Prostate gland (tissue), 2 donors: ENCODE data around the gene DBN1. TPM values are rescaled to one million over a fixed set of nuclear protein-coding genes. Genes with fewer than 3 reads are reported as not detected.

Experiments used
- DNase-seq: peaks from one replicate; pipeline ENCODE4 v3.0.0-alpha.2; 2019; ENCODE audit warnings: low spot score
- H3K27ac ChIP-seq, 2 donors: fragments of 200-600 bp; sonication (generic); 2 replicates each; pipeline ENCODE4 v1.5.1; 2017 to 2019
- H3K27me3 ChIP-seq: fragments of 200-600 bp; sonication (generic); replicated peaks from 2 replicates; pipeline ENCODE4 v1.5.1; 2019; ENCODE audit not compliant: insufficient read depth
- H3K36me3 ChIP-seq, 2 donors: fragments of 200-600 bp; sonication (generic); 1 replicate in 1 of 2; 2 replicates in 1 of 2; pipeline versions ENCODE4 v1.5.1 to v1.8.1; 2017 to 2019
- H3K4me1 ChIP-seq: fragments of 200-600 bp; sonication (generic); replicated peaks from 2 replicates; pipeline ENCODE4 v1.5.1; 2019
- H3K4me3 ChIP-seq, 2 donors: fragments of 200-600 bp; sonication (generic); 2 replicates each; pipeline ENCODE4 v1.5.1; 2017 to 2019
- H3K9me3 ChIP-seq: fragments of 200-600 bp; sonication (generic); 2 replicates; pipeline ENCODE4 v1.5.1; 2017
- POLR2A ChIP-seq: fragments of 450-650 bp; IDR thresholded peaks from one replicate; pipeline ENCODE4 v1.6.1; 2016; ENCODE audit warnings: antibody characterized with exemption, mild to moderate bottlenecking
- POLR2AphosphoS5 ChIP-seq: sonication (generic); formaldehyde crosslinking; IDR thresholded peaks from one replicate; pipeline ENCODE4 v1.6.1; 2017; ENCODE audit warnings: antibody characterized with exemption
- WGBS: methylation state at CpG from one replicate; pipeline ENCODE4 v1.1.5; 2018; 5-methylcytosine and 5-hydroxymethylcytosine counted together
- intact Hi-C: fragments of 100-400 bp; cut with DNase I; formaldehyde crosslinking; loops from one replicate; pipeline ENCODE4 v1.14.2; 2022
- total RNA-seq, 2 donors: library from RNA; depleted of rRNA; stranded (reverse); fragments of >200 nt; gene quantifications; one replicate each; pipeline ENCODE4 v1.1.0, GENCODE V29; 2016
- TF ChIP-seq, protein P1 (sequence below), 4 experiments: fragments of 200-600 bp in 2 of 4; fragments of 450-650 bp in 2 of 4; sonication (generic) in 2 of 4; IDR thresholded peaks; 1 replicate in 3 of 4; 2 replicates in 1 of 4; pipeline ENCODE4 v1.5.1; 2016 to 2019; ENCODE audit warnings: antibody characterized with exemption in 4 of 4, mild to moderate bottlenecking in 2 of 4, moderate library complexity in 2 of 4

DBN1 gene
- total RNA-seq, 2 donors from 2014 or later, result 33.1 to 65.1 TPM

DNA sequence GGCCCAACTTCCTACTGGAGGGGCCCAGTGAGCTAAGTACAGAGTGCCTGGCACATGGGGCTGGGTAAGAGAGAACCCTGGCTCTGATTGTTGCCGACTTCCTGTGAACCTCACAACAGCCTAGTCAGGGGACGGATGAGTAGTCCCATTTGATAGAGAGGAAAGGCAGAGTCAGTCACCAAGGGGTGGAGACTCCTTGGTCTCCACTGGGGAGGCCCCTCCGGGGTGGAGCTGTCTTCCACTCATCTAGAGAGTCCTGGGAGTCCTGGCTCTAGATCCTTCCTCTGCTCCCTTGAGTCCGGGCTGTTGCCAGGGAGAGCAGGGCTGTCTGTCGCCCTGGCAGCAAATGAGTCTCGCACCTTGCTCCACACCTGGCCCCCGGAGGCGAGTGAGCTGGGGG lies 39.0 kb downstream of the DBN1 start:
- Histone ChIP-seq H3K4me1 (no peaks in the 10 kb centered on the region), H3K36me3 (peaks cover 13 to 31% of the 10 kb centered on the region in 2 donors), H3K9me3 (no peaks in the 10 kb centered on the region), H3K27me3 (no peaks in the 10 kb centered on the region), H3K4me3 (no peak overlapping the region), H3K27ac (no peak overlapping the region)
- DNase-seq, result no peak
- TF ChIP-seq POLR2A (no peak), POLR2AphosphoS5 (no peak)
- TF ChIP-seq, protein P1, sequence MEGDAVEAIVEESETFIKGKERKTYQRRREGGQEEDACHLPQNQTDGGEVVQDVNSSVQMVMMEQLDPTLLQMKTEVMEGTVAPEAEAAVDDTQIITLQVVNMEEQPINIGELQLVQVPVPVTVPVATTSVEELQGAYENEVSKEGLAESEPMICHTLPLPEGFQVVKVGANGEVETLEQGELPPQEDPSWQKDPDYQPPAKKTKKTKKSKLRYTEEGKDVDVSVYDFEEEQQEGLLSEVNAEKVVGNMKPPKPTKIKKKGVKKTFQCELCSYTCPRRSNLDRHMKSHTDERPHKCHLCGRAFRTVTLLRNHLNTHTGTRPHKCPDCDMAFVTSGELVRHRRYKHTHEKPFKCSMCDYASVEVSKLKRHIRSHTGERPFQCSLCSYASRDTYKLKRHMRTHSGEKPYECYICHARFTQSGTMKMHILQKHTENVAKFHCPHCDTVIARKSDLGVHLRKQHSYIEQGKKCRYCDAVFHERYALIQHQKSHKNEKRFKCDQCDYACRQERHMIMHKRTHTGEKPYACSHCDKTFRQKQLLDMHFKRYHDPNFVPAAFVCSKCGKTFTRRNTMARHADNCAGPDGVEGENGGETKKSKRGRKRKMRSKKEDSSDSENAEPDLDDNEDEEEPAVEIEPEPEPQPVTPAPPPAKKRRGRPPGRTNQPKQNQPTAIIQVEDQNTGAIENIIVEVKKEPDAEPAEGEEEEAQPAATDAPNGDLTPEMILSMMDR (IDR thresholded peaks at IDR 0.05), result no peak
- WGBS, result 83% methylated on average over 8 of the region's 8 CpGs
- intact Hi-C loops, result no loop called here

DNA sequence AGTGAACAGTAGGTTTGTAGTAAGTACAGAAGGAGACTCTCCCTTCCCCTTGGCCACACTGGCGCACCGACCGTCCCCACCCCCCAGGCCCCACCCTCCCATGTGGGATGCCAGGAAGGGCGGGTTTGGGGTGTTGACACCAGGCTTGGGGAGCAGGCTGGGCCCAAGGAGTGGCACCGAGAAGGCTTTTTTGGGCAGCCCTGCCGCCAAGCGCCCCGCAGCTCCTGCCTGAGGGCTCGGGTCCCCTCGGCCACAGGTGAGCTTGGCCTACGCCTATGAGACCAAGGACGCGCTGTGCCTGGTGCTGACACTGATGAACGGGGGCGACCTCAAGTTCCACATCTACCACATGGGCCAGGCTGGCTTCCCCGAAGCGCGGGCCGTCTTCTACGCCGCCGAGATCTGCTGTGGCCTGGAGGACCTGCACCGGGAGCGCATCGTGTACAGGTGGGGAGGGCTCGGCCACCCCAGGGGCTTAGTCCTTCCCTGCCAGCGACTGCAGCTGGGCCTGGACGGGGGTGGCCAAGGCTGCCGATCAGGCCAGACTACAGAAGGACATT lies 39.7 kb downstream of the DBN1 start:
- Histone ChIP-seq H3K36me3 (peaks cover 13 to 31% of the 10 kb centered on the region in 2 donors), H3K9me3 (no peaks in the 10 kb centered on the region), H3K4me1 (no peaks in the 10 kb centered on the region), H3K27me3 (no peaks in the 10 kb centered on the region), H3K4me3 (no peak overlapping the region), H3K27ac (no peak overlapping the region)
- no peak for DNase-seq
- intact Hi-C loops, result no loop called here
- TF ChIP-seq POLR2A (no peak), POLR2AphosphoS5 (no peak)
- TF ChIP-seq, protein P1 (IDR thresholded peaks at IDR 0.05), result no peak
- WGBS, result 87% methylated on average over 29 of the region's 29 CpGs

DNA sequence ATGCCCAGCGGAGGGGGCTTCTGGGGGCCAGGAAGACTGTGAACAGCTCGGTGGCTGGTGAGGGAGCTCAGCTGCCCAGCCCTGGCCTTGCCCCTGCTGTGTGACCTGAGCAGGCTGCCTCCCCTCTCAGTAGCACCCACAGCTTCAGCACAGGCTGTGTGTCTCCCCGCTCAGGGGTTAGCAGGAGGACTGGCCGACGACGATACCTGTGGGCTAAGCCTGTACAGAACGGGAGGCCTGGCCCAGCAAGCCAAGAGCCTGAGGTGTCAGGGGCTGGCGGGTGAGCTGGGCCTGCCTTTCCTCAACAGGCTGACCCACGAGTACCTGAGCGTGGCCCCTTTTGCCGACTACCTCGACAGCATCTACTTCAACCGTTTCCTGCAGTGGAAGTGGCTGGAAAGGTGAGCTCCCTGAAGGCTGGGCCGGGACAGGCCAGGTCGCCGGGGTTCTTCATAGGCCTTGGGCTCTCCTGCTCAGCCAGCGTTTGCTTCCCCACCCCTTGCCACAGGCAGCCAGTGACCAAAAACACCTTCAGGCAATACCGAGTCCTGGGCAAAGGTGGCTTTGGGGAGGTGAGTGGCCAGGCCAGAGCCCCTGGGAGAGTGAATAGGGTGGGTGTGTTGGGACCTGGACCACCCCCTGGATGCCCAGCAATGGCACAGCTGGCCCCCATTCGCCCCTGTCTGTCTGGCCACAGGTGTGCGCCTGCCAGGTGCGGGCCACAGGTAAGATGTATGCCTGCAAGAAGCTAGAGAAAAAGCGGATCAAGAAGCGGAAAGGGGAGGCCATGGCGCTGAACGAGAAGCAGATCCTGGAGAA lies 40.4 kb downstream of the DBN1 start:
- Histone ChIP-seq H3K4me1 (no peaks in the 10 kb centered on the region), H3K27ac (no peak overlapping the region), H3K36me3 (peaks cover 13 to 31% of the 10 kb centered on the region in 2 donors), H3K27me3 (no peaks in the 10 kb centered on the region), H3K4me3 (no peak overlapping the region), H3K9me3 (no peaks in the 10 kb centered on the region)
- intact Hi-C loops, result no loop called here
- WGBS, result 89% methylated on average over 24 of the region's 25 CpGs
- TF ChIP-seq, protein P1 (IDR thresholded peaks at IDR 0.05), result no peak
- TF ChIP-seq POLR2A, result no peak
- TF ChIP-seq POLR2AphosphoS5, result no peak
- no peak for DNase-seq

DNA sequence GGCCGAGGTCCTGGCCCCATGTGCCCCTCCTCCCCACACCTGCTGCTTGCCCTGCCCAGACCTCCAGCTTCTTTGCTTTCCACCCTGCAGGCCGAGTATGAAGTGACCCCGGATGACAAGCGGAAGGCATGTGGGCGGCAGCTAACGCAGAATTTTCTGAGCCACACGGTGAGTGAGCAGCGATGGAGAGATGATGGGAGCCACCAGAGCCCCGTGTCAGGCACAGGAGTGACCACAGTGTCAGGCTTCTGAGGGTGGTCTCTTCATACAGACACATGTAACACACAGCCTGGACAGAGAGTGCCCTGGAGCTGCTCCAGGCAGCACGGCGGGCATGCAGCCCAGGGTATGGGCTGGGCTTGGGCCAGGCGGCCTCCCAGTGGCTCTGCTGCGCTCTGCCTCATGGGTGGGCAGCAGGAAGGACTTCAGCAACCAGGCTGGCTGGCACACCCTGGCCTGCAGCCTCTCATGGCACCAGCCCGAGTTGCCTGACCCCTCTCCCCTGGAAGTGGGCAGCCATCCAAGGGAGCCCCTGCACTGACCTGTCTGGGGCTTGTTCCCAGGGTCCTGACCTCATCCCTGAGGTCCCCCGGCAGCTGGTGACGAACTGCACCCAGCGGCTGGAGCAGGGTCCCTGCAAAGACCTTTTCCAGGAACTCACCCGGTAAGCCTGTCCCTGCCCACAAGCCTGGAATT lies 41.1 kb downstream of the DBN1 start:
- WGBS, result 81% methylated on average over 15 of the region's 18 CpGs
- DNase-seq, result no peak
- Histone ChIP-seq H3K4me3 (no peak overlapping the region), H3K4me1 (no peaks in the 10 kb centered on the region), H3K27ac (no peak overlapping the region), H3K27me3 (no peaks in the 10 kb centered on the region), H3K9me3 (no peaks in the 10 kb centered on the region), H3K36me3 (peaks cover 13 to 31% of the 10 kb centered on the region in 2 donors)
- TF ChIP-seq POLR2A (no peak), POLR2AphosphoS5 (no peak)
- TF ChIP-seq, protein P1 (IDR thresholded peaks at IDR 0.05), result no peak
- intact Hi-C loops, result no loop called here
